Fibroblast of skin of left biceps (primary cell): ENCODE measurements around the gene ILKAP.
A peak's percentile ranks its signal among the peaks of the same experiment; 100 is the strongest.
"Not testable (repeated sequence)": the region's sequence is repeated elsewhere in the genome, so short reads cannot be mapped to it uniquely, and the experiment has no call there.

ENCODE experiments used
- DNase-seq, 2 experiments: peaks; one replicate each; pipeline ENCODE4 v3.0.0-alpha.2; 2013; ENCODE audit warnings: low read depth in 2 of 2

The ILKAP gene

DNA sequence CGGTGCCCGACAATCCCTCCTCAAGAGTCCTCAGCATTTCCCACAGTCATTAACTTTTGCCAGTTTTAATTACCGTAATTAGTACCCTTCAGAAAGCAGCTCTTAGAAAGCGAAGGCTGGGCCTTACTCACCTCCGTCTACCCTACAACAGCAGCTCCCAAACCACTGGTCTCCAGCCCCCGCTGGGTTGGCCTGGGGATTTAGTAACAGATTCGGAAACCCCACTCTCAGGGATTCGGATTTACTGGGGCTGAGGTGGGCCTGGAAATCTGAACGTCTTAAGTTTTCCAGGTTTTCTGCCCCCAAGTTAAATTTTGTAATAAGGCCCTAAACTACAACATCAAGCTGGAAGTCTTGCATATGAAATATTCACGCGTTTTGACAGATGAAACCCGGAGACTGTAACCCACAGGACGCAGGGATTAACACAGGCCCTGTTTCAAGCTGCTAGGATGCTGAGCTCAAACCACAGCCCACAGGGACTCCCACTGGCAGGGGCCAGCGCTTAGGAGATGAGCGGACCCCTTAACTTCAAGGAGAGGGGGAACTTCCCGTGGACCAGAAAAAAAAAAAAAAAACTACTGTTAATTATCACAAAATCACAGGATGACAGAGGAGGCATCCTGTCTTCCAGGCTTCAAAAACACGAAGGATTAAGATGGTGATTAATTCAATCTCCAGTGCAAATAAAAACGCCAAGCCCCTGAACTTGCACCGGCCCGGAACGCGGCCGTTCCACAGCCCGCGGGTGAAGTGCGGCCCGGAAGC lies 985 bp downstream of the ILKAP start:
- no peak for DNase-seq

- DNase-seq = no peak
Observed at GRCh38 chr2:238190445-238190844, 13.1 kb downstream of the ILKAP start.

DNA sequence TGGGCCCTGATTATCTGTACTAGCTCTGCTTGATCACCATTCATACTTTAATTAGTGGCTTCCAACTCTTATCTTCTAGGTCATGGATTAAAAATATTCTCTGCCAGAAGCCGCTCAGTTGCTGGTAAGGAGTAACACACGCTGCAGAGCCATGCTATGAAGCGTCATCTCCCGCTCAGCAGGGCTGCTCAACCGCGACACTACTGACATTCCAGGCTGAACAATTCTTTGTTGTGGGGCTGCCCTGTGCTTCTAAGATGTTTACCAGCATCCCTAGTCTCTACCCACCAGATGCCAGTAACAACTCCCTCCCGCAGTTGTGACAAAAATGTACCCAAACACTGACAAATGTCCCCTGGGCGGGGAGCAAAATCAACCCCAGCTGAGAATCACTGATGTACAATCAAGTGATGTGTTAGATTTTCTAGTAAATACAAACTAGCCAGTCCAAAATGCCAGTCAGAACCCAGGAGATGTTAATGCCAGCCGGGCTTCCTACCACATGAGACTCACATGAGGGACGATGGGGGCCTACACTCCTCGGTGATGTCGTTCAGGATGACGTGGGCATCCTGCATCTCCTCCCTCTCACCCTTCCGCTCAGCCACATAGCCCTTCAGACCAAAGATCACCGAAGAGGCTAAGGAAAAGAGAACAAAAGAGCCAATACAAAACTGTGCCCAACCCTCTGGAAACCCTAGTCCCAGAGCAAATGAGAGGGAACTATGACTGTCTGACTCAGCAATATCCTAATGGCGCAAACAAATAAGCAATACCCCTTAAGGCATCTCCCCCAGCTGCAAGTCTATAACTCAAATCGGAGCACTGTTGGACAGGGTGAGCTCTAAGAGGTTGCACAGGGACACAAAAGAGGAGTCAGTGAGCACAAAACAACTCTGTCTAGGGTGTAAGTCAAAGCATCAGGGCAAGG lies 15.6 kb downstream of the ILKAP start:
- DNase-seq = no peak

DNA sequence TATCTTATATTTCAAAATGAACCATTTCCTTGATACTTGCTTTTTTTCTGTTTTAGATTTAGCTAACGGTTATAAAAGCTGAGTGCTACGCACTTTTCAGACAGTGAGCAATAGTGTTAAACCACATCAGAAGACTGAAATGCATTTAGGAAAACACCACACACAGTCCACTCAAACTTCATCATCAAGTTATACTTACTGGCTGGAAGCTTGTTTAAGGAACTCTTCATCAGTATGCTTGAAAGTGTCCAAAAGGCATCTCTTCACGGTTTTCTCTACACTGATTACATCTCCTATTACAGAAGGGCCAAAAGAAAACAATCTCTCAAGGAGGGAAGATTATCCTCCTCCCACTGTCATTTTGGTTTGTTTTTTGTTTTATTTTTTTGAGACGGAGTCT lies 19.7 kb downstream of the ILKAP start:
- no peak for DNase-seq

DNA sequence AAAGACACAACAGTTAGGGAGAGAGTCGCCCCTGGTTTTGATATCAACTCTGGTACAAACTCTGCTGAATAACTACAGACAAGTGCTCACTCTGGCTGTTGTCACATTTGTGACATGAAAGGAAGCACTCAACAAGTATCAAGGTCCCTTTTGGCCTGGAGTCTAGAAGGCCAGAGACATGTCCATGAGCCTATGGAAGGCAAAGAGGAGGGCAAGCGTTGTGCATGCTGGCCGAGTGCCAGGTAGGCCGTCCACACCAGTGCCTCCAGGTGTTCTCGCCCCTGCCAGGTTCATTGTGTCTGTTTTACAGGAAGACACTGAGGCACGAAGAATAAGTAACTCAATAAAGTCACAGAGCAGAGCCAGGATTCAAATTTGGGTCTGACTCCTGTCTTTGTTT lies 21.1 kb downstream of the ILKAP start:
- no peak for DNase-seq

- DNase-seq = no peak
Observed at GRCh38 chr2:238180554-238180953, 22.9 kb downstream of the ILKAP start.

- no peak for DNase-seq
Observed at GRCh38 chr2:238176613-238177012, 26.9 kb downstream of the ILKAP start.

DNA sequence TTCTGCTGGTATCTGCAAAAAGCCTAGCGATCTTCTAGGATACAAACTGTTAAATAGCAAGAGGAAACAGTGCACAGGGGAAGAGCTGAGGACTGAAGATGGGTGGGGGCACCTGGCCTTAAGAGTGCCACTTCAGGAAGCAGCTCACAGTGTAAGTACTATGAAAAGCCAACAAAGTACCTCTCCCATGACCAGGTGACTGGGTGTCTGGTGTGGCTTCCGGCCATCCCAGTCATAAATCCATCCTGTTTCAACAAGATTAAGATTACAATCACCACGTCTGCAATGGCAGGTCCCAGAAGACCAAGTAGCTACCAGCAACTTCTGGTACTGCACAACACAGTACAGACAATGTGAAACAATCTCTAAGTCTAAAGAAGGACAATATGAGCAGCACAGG lies 28.8 kb downstream of the ILKAP start:
- DNase-seq = no peak

- DNase-seq = no peak
Observed at GRCh38 chr2:238174291-238174690, 29.2 kb downstream of the ILKAP start.

DNA sequence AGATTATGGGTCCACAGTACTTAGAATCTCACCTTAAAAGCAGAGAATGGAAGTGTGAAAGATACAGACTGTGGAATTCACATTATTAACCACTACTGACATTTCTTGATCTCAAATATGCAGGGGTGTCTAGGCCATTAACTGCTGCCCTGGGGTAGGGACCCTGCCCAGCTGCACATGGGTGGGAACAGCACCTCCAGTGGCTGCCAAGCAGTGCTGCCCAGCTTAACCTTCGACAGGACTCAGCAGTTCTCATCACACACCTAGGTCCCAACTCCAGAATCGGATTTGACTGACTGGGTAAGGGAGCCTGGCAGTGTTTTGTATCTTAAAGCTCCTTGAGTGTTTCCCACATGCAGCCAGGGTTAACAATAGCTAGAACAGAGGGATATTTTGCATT lies 29.8 kb downstream of the ILKAP start:
- no peak for DNase-seq

DNA sequence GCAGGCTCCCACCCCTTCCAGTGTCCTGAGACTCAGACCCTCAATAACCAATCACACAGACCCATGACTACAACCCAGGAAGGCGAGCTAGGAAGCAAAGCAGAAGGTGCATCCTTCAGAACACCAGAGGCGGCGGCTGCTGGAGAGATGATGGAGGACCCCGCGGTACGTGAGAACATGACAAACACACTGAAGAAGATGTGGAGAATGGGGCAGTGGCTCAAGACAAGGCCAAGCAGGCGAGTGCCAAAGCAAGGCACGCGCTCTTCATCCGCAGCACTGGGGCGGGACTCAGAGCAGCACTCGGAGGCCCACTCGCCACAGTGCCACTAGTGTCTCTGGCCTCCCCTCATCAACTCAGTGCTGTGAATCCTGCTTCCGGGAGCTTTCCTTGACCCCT lies 31.1 kb downstream of the ILKAP start:
- no peak for DNase-seq

- DNase-seq = no peak
Observed at GRCh38 chr2:238171575-238172187, 31.8 kb downstream of the ILKAP start.

GRCh38 chr2:238171072-238171431 lies 32.4 kb downstream of the ILKAP start:
- not testable (repeated sequence) for DNase-seq

DNA sequence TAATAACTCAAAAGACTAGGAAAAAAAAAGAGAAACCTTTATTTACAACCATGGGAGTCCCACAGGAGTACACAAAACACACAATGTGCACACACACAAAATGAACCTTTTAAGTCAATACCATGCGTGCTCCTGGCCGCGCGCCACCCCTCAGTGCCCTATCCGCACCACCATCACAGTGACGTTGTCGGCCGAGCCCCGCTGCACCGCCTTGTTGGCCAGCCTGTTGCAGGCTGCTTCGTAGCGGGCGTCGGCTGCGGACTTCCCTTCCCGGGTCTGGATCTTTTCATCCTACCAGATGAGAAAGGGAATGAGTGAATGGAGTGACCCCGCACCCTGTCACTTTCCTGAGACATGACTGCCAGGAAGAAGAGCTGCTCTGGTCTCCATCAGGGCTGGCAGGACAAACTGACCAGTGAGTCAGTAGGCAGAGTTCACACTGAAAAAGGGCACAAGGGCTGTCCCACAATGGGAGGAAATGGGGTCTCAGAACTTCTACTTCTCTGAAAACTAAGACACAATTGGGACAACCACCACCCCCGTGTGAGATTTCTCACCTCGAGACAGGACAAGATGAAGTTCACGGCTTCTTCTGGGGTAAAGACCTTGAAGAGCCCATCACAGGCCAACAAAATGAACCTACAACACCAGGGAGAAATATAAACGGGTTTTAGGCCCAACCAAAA lies 33.0 kb downstream of the ILKAP start:
- no peak for DNase-seq

DNA sequence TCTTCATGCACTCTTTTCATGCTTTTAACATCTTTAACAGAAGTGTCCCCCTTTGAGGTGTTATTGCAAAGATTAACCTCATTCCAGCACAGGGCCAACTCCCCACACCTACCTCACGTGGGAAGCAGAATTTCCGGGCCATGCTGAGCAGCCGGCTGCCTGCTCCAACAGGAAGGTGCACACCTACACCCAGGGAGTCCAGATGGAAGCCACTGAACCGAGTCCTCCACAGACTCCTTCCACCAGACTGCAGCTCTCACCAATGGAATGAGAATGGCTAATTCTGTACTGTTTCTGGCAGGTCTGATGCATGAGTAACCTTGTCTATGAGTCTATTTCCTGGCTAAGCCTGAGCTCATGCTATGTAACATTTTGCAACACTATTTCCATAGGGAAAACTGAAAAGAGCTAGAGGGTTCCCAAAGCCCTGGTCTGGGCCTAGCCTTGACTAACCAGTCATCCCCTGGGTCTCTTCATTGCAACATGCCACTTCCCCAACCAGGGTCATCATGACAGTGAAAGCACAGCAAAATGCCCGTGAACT lies 33.7 kb downstream of the ILKAP start:
- DNase-seq = peak; percentile 96

GRCh38 chr2:238169048-238169707 lies 34.3 kb downstream of the ILKAP start:
- DNase-seq = peak; percentile 93

DNA sequence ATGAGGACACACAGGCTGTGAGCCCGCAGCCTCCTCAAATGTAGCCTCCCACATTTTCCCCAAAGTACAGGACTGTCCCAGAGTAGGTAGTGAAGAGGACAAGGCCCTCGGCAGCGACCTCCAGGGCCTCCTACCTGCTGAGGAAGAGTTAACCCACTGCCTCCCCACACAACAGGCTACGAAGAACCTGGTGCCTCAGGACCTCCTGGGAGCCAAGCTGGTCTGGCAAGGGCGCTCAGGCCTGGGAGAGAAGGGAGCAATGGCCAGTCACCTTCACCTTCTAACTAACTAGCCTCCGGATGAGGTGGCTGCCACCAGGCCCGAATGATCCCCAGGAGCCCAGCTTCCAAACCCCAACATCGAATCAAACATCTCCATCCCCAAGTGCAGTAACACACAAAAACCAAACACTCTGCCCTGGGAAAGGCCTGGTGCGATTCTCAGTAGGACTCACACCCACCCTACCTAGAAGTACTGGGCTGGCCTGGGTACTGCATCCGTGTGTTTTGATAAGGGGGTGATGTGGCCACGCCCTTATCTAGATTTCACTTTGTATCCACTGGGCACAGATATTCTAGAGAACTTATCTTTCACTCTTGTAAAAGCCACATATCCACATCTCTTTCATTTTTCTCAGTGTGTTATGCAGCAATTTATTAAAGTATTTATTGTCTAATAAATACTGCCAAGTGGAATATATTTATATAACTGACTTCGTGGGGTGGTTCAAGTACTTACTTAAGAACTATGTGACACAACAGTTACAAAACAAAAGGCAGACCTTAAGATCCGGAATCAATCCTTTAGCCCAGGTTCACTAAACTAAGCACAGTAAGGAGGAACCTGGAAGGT lies 35.1 kb downstream of the ILKAP start:
- no peak for DNase-seq

- DNase-seq = no peak
Observed at GRCh38 chr2:238167761-238168160, 35.7 kb downstream of the ILKAP start.

DNA sequence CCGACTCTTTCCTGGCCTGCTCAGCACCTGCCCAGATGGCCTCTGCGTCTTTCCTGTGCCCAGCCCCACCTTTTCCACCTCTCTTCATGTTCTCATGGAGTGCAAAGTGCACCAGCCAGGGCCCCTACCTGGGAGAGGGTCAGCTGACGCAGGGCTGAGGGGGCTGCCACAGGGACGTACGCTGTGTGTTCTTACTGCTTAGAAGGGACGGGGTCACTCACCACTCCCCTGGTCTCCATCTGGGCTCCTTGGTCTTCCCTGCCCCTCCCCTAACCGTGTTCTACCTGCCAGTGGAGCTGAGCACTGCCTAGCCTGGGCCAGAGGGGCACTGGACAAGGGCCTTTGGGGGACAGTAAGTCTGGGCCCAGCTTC lies 36.2 kb downstream of the ILKAP start:
- DNase-seq = no peak
